ENCODE data around the gene SON. TPM values are rescaled to one million over a fixed set of nuclear protein-coding genes. Genes with fewer than 3 reads are reported as not detected.

Gene SON
- total and polyA plus RNA-seq, 10 donors, result 89.0 to 427 (median 353) TPM

DNA sequence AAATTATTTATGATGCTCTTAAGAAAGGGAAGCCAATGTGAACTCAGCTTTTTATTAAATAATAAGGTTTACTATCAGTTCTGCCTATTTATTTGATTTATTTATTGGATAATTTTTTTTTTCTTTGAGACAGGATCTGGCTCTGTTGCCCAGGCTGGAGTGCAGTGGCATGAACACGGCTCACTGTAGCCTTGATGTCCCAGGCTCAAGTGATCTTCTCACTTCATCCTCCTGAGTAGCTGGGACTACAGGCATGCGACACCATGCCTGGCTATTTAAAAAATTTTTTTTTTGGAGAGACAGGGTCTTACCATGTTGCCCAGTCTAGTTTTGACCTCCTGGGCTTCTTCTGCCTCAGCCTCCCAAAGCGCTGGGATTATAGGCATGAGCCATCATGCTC lies 30.4 kb upstream of the SON start:
- no peak for DNase-seq
- Histone ChIP-seq H3K36me3 (peaks cover 6 to 100% (median 80%) of the 10 kb centered on the region in 6 donors), H3K4me1 (peaks cover 0 to 13% (median 2%) of the 10 kb centered on the region in 6 donors), H3K9me3 (no peaks in the 10 kb centered on the region), H3K27ac (no peak overlapping the region), H3K27me3 (replicated peaks in 1 of 7) (no peaks in the 10 kb centered on the region), H3K4me3 (no peak overlapping the region)
- 93 to 100% (median 97%) methylated on average over 3 of the region's 3 CpGs for WGBS, 5 donors
- TF ChIP-seq, protein P1, sequence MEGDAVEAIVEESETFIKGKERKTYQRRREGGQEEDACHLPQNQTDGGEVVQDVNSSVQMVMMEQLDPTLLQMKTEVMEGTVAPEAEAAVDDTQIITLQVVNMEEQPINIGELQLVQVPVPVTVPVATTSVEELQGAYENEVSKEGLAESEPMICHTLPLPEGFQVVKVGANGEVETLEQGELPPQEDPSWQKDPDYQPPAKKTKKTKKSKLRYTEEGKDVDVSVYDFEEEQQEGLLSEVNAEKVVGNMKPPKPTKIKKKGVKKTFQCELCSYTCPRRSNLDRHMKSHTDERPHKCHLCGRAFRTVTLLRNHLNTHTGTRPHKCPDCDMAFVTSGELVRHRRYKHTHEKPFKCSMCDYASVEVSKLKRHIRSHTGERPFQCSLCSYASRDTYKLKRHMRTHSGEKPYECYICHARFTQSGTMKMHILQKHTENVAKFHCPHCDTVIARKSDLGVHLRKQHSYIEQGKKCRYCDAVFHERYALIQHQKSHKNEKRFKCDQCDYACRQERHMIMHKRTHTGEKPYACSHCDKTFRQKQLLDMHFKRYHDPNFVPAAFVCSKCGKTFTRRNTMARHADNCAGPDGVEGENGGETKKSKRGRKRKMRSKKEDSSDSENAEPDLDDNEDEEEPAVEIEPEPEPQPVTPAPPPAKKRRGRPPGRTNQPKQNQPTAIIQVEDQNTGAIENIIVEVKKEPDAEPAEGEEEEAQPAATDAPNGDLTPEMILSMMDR (IDR thresholded peaks at IDR 0.05 in 8 of 11, conservative IDR thresholded peaks at IDR 0.05 in 3 of 11), result no peak
- no peak for TF ChIP-seq POLR2AphosphoS5 (IDR thresholded peaks at IDR 0.05)
- no peak for TF ChIP-seq POLR2A (IDR thresholded peaks at IDR 0.05)
- intact Hi-C loops (cut with DNase I; ENCODE audit: low total_unique reads), result no loop called here

DNA sequence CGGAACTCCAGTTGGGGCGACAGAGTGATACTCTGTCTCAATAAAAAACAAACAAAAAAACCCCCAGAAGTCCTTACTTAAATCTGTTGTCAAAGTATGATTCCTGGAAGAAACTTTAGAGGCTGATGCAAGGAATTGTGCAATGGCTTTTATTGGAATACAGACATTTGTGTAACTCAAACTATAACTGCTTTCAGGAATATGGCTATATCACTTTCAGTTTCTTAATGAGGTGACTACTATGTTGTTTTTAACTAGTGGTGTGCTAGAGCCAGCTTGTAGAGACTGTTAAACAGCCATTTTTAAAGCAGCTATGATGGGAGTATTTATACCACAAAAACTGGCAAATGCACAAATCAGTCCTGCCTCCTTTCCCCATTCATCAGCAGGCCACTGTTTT lies 28.6 kb upstream of the SON start:
- DNase-seq, result no peak
- no peaks in the 10 kb centered on the region for H3K27me3 ChIP-seq (replicated peaks in 1 of 7)
- peaks cover 0 to 13% (median 2%) of the 10 kb centered on the region in 6 donors for H3K4me1 ChIP-seq
- H3K9me3 ChIP-seq, result no peaks in the 10 kb centered on the region
- 80 to 90% (median 88%) methylated on average over 2 of the region's 2 CpGs for WGBS, 5 donors
- TF ChIP-seq, protein P1 (IDR thresholded peaks at IDR 0.05 in 8 of 11, conservative IDR thresholded peaks at IDR 0.05 in 3 of 11), result no peak
- no peak for TF ChIP-seq POLR2AphosphoS5 (IDR thresholded peaks at IDR 0.05)
- no peak for TF ChIP-seq POLR2A (IDR thresholded peaks at IDR 0.05)
- no peak overlapping the region for H3K4me3 ChIP-seq
- intact Hi-C loops (cut with DNase I; ENCODE audit: low total_unique reads), result no loop called here
- H3K27ac ChIP-seq, result peak overlapping the region in 5 of 8 donors; percentile 5 to 54 (median 49)
- peaks cover 6 to 100% (median 83%) of the 10 kb centered on the region in 6 donors for H3K36me3 ChIP-seq

DNA sequence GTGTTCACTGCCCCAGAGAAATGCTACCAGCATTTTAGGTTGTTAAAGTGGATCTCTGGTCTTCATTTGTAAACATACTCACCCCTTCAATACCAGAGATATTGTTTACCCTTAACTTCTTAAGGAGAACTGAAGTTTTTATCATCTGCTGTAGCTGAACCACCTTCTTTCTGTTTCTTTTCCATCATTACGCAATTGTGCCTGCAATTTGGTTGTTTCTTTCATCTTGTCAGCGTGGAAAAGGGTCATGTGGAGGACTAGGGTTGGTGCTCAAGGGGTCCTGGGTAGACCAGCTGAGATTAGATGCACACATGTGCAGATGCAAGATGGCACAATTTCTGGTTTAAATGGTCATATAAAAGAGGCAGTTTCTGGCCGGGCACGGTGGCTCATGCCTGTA lies 23.9 kb upstream of the SON start:
- no peak for DNase-seq
- Histone ChIP-seq H3K36me3 (peaks cover 6 to 88% (median 69%) of the 10 kb centered on the region in 6 donors), H3K27ac (no peak overlapping the region), H3K4me1 (peaks cover 0 to 9% (median 2%) of the 10 kb centered on the region in 6 donors), H3K4me3 (no peak overlapping the region), H3K27me3 (replicated peaks in 1 of 7) (no peaks in the 10 kb centered on the region), H3K9me3 (no peaks in the 10 kb centered on the region)
- intact Hi-C loops (cut with DNase I; ENCODE audit: low total_unique reads), result no loop called here
- 90 to 98% (median 94%) methylated on average over 4 of the region's 4 CpGs for WGBS, 5 donors
- TF ChIP-seq, protein P1 (IDR thresholded peaks at IDR 0.05 in 8 of 11, conservative IDR thresholded peaks at IDR 0.05 in 3 of 11), result no peak
- no peak for TF ChIP-seq POLR2AphosphoS5 (IDR thresholded peaks at IDR 0.05)
- TF ChIP-seq POLR2A (IDR thresholded peaks at IDR 0.05), result no peak

DNA sequence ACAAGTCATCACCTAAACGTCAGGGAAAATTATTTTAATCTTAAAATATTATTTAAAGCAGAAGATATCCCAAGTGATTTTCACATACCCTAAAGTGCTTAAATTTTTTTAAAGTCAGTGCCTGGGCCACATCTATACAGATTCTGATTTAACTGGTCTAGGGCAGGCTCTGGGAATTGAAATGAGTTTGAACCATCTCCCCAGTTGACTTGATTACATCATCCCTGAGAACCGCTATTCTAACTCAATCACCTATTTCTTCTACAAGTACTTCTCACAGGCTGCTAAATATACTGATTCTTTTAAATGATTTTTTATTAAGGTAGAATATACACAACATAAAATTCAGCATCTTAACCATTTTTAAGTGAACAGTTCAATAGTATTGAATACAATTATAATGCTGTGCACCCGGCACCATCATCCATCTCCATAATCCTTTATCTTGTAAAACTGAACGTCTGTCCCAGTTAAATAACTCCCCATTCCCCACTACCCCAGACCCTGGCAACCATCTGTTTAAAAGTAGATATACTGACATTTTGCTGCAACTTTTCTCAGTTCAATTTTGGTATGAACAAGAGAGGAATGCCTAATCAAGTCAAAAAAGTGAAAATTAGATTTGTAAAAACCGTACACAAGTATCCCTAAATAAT lies 20.4 kb upstream of the SON start:
- no peaks in the 10 kb centered on the region for H3K9me3 ChIP-seq
- H3K4me3 ChIP-seq, result no peak overlapping the region
- no peak for DNase-seq
- peaks cover 0 to 88% (median 61%) of the 10 kb centered on the region in 6 donors for H3K36me3 ChIP-seq
- intact Hi-C loops (cut with DNase I; ENCODE audit: low total_unique reads), result no loop called here
- H3K4me1 ChIP-seq, result peaks cover 0 to 4% (median 1%) of the 10 kb centered on the region in 6 donors
- 86 to 93% (median 90%) methylated on average over 5 of the region's 5 CpGs for WGBS, 5 donors
- TF ChIP-seq, protein P1 (IDR thresholded peaks at IDR 0.05 in 8 of 11, conservative IDR thresholded peaks at IDR 0.05 in 3 of 11), result no peak
- TF ChIP-seq POLR2A (IDR thresholded peaks at IDR 0.05), result no peak
- TF ChIP-seq POLR2AphosphoS5 (IDR thresholded peaks at IDR 0.05), result no peak
- no peaks in the 10 kb centered on the region for H3K27me3 ChIP-seq (replicated peaks in 1 of 7)
- H3K27ac ChIP-seq, result no peak overlapping the region
